GM19025 (cell line): Measurements from ENCODE around the gene KRT73.
"Not testable (repeated sequence)": the region's sequence is repeated elsewhere in the genome, so short reads cannot be mapped to it uniquely, and the experiment has no call there.

Source experiments
- ATAC-seq: cut with Tn5 transposase; IDR thresholded peaks from one replicate; pipeline ENCODE4 v1.9.1; 2021; ENCODE audit warnings: mild to moderate bottlenecking, low read depth, moderate library complexity; ENCODE audit not compliant: unreplicated experiment

The KRT73 gene

GRCh38 chr12:52603314-52603713 lies 15.0 kb downstream of the KRT73 start:
- no peak for ATAC-seq

GRCh38 chr12:52602552-52602951 lies 15.8 kb downstream of the KRT73 start:
- ATAC-seq: no peak

GRCh38 chr12:52601671-52602070 lies 16.7 kb downstream of the KRT73 start:
- no peak for ATAC-seq

GRCh38 chr12:52600941-52601481 lies 17.3 kb downstream of the KRT73 start, which contains the start of gene KRT72:
Gene KRT72, minus strand, starts transcription at chr12:52601463. Its CDS starts 11 bp downstream, at chr12:52601452.
- no peak for ATAC-seq

- ATAC-seq: no peak
These were observed 17.9 kb downstream of the KRT73 start for GRCh38 chr12:52600475-52600874.

DNA sequence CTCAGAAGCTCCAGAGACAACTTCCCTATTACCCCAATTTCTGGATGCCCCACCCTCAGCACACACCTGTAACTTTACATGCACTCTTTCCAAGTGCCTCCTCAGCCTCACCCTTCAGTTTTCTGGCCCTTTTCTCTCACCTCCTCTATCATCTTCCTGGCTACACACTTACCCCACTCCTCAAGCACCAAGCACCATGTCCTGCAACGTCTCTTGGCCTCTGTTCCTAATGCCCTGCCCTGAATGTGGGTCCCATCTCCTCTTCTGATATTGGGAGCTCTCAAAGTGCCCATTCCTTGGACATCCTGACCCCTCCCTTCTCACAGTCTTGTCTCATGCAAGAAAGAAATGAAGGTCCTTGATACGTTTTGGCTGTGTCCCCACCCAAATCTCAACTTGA lies 18.3 kb downstream of the KRT73 start:
- ATAC-seq: no peak

DNA sequence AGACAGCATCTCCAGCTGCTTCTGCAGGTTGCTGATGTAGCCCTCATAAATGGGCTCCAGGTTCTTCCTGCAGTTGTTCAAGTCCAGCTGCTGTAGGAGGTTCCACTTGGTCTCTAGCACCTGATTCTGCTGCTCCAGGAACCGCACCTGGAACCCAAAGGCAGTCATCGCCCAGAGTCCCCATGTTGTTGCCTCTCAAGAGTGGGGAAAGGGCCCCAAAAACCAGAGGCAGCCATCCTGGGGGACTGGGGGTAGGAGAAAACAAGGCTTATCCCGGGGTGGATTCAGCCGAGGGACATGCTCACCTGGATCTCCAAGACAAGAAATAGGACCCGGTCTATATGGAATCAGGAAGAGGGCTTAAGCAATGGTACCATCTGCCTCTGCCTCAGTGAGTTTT lies 19.4 kb downstream of the KRT73 start:
- no peak for ATAC-seq

DNA sequence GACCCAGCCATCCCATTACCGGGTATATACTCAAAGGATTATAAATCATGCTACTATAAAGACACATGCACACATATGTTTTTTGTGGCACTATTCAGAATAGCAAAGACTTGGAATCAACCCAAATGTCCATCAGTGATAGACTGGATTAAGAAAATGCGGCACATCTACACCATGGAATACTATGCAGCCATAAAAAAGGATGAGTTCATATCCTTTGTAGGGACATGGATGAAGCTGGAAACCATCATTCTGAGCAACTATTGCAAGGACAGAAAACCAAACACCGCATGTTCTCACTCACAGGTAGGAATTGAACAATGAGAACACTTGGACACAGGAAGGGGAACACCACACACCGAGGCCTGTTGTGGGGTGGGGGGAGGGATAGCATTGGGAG lies 24.1 kb downstream of the KRT73 start:
- ATAC-seq: not testable (repeated sequence)

DNA sequence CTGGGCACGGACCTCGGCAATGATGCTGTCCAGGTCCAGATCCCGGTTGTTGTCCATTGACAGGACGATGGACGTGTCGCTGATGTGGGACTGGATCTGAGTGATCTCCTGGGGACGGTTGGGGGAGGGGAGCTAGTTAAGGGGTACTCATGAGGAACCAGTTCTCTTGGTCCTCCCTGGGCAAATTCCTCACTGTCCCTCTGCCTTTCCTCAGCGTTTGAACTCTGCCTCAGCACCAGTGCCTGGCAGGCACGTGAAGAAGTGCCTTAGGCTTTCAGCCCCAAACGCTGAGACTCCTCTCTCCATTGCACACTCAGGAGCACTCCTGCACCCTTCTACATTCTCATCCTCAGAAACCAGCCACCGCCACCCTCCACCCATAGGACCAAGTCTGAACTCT lies 26.8 kb downstream of the KRT73 start:
- no peak for ATAC-seq

- ATAC-seq: no peak
These were observed 28.3 kb downstream of the KRT73 start for GRCh38 chr12:52590021-52590420.

DNA sequence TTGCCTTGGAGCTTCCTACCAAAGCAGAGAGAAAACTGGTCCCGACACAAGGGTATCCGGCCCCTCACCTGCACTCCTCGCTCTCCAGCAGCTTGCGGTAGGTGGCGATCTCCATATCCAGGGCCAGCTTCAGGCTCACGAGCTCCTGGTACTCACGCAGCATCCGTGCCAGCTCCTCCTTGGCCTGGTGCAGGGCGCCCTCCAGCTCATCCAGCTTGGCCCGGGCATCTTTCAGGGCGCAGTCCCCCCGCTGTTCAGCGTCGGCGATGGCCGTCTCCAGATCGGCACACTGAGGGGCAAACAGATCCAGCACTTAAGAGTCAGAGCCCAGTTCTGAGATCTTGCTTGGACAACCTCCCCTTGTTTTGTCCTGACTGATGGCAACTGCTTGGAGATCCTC lies 30.8 kb downstream of the KRT73 start:
- ATAC-seq: no peak

DNA sequence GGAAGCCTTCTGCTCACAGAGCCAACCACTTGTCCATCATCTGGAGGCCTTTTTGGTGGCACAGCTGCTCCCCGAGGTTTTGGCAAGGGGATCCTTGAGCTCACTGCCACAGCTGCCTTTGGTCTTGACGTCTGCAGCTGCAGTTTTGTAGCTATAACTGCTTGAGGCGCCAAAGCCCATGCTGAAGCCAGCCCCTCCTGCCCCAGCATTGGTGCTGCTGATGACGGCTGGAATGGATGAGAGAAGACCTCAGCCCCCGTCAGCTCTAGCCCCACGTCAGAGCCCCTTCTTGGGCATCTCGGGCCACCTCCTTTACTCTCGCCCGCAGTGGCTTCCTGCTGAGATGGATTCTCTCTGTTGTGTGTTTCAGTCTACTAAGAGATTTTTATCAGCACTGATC lies 32.4 kb downstream of the KRT73 start:
- no peak for ATAC-seq

DNA sequence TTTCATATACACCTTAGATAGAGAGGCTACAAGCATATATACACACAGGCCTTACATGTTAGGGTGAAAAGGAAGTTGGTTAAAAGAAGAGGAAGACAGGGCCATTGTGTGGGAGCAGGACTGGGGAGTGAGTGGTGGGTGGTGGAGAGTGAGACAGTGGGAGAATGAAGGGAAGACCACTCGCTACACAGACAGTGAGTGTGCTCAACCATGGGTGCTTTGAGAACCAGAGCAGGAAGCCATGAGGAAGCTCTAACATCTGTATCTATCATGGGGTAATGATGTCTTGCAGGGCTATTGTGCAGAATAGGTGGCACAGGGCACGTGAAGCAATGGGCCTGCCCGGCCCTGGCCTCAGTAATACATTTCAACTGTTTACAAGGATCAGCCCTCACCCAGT lies 33.3 kb downstream of the KRT73 start:
- no peak for ATAC-seq

DNA sequence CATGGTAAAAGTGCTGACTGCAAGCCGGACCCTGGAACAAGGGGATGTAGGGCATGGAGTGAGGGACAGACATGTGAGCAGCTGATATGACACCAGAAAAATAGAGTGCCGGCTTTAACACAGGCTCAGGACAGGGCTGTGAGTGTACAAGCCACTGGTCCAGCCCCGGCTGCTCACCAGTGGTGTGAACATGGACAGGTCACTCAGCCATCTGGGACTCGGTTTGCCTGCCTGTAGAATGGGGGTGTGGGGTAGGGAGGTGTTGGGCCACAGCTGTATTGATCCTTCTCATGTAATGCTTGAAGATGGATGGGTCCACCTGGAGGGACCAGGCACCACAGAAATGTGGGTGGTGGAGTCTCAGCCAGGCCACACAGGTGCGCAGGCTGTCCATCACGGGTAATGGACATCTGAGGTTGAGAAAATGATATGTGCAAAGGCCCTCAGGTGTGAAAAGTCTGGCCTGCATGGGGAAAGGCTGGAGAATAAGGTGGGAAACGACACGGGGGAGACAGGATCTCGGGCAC lies 34.1 kb downstream of the KRT73 start:
- no peak for ATAC-seq

- ATAC-seq: no peak
These were observed 35.3 kb downstream of the KRT73 start for GRCh38 chr12:52582971-52583456.

GRCh38 chr12:52582486-52582885 lies 35.9 kb downstream of the KRT73 start:
- no peak for ATAC-seq

- no peak for ATAC-seq
These were observed 36.9 kb downstream of the KRT73 start for GRCh38 chr12:52581481-52581880.

DNA sequence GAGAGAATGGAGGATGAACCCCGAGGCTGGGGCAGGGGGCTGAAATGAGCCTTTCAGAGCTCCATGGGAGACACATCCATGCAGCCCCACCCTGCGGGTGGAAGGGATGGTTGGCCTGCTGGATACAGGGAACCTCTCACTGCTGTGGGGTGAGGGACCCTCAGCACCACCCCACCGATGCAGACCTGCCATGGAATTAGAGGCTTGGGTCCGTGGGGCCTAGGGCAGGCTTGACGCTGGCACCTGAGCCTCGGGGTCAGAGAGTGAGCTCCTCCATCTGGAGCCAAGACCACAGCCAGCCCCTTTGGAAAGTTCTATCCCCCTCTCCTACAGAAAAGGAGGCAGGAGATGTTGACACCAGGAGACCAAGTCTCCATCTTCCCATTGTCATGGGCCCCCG lies 37.3 kb downstream of the KRT73 start:
- ATAC-seq: no peak

DNA sequence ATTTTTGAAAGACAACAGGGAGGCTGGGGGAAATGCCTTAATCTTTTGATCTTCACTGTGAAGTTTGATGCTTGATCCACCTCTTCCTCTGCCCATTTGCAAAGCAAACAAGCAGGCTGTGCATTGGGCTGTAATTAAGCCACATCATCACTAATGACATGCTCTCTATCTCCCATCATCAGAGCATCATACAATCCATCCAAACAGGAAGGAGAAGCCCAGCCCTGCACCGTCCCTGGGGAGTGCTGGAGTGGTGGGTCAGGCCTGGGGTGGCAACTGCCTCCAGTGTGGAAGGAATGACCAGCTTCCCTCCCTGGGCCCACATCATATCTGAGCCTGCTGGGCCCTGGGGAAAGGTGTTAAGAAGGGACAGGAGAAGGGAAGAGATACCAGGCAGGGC lies 37.9 kb downstream of the KRT73 start:
- no peak for ATAC-seq

DNA sequence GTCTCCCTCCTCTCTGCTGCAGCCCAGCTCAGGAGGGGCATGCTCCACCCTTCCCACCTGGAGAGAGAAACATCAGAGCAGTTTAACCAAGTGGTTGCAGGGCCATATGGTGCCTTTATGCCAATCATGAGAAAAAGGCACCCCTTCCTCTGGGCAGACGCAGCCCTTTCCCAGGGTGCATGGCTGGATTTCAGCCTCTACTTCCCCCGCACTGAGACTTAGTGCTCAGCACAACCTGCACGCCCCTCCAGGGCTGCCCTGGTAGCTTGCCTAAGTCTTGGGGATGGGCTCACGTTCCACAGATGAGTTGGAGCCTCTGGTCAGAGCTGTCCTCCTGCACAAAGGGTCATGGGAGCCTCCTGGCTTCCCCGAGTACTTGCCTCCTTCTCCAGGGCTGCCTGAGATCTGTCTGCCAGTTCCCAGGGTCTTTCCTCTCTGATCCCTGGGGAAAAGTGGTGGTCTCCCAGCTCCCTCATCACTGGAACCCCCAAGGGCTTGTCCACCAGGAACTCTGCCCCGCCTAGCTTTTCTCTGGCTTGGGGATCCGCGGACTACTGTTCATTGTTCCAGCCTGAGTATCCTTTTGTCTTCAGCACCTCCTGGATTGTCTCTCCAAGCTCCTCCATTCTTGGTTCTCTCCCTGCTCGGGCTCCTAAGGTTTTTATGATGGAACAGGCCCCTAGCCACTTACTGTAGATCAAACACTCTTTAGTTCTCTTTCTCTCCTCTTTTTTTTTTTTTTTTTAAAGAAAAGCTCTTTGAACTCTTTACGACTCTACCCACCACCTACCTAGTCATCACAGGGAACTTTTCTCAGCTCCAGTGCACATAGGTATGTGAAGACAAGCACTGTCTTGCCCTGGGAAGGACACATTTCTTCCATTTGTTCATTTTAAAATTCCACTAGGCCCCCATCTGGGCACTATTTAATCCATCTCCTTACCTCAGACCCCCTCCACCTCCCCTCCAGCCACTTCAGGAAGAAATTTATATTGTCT lies 38.6 kb downstream of the KRT73 start:
- no peak for ATAC-seq

DNA sequence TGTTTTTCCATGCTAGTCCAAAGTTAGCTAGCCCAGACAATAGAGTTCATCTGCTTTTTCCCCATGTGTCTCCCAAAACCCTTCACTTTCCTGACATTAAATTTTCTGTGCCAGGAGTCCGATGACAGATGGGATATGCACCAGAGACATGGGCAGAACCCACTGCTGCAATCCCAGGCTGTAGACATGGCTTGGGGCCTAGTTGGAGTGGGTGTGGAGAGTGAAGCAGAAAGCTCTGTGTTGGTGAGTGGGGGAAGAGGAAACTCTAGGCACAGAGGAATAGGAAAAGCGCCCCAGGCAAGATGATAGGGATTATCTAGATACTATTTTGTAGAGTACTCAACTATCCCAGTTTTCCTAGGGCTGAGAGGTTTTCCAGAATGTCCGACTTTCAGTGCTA lies 39.9 kb downstream of the KRT73 start:
- no peak for ATAC-seq

- no peak for ATAC-seq
These were observed 41.0 kb downstream of the KRT73 start for GRCh38 chr12:52577316-52577715.
